HS-27A (cell line): ENCODE results near the gene SRSF9.
"Not testable (repeated sequence)": the region's sequence is repeated elsewhere in the genome, so short reads cannot be mapped to it uniquely, and the experiment has no call there.

ENCODE experiments used
- DNase-seq: peaks from one replicate; pipeline ENCODE4 v3.0.0-alpha.2; 2012; ENCODE audit warnings: low read depth, missing footprints

The SRSF9 gene

DNA sequence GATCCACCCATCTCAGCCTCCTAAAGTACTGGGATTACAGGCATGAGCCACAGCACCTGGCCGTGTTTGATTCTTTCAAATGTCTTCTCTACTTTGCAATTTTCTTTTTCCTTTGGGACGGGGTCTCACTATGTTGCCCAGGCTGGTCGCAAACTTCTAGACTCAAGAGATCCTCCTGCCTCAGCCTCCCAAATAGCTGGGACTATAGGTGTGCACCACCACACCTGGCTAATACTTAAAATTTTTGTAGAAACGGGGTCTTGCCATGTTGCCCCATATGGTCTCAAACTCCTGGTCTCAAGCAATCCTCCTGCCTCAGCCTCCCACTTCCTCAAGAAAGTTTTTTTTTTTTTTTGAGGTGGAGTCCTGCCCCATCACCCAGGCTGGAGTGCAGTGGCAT lies 21.6 kb downstream of the SRSF9 start:
- DNase-seq, result no peak

DNA sequence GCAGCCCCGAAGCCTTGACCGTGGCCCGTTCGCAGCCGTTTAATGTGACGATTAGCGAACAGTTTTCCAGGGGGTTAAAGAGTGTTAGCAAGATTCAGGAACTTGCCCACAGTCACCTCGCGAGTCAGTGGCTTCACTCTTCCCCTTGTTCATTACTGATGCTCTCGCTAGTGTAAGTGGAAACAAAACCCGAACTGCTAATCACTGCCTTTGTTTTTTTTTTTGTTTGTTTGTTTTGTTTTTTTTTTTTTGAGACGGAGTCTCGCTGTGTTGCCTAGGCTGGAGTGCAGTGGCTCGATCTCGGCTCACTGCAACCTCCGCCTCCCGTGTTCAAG lies 22.7 kb downstream of the SRSF9 start:
- DNase-seq, result not testable (repeated sequence)

DNA sequence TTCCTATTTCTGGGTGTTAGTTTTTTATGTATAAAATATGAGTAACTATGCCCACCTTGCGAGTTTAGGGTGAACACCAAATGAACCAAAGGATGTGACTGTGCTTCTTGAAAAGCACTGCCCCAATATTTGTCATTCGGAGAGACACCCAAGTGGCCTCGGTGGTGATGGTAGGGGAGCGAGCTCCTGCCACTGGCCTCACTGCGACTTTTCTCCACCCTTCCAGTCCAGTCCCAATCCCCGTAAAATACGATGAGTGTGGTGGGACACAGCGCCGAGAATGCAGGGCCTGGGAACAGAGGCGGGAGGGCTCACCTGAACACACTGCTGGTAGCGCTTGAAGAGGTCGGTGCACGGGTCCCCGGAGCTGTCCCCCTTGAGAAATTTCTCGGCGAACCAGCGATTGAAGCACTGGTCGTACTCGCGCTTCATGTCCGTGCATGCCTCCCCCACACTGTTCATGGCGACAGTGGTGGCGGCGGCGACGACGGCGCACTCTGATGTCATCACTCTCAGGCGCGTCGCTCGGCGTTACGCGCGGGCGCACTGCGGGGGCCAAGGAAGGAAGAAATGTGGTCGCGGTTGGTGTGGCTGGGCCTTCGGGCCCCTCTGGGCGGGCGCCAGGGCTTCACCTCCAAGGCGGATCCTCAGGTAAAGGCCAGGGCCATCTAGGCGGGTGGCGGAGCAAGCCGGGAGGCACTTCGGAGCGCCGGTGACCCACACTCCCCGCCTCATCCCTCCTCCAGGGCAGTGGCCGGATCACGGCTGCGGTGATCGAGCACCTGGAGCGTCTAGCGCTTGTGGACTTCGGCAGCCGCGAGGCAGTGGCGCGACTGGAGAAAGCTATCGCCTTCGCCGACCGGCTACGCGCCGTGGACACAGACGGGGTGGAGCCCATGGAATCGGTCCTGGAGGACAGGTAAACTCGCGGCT lies 23.4 kb downstream of the SRSF9 start, which contains the start of the genes GATC and TRIAP1:
GATC (plus strand) TSS at position 534 of the 933 bp plus-strand sequence; CDS start at position 571, 37 bp downstream.
TRIAP1 (minus strand) TSS at position 474 of the 933 bp plus-strand sequence; CDS start at position 462, 12 bp downstream.
- DNase-seq, result peak; percentile 60

DNA sequence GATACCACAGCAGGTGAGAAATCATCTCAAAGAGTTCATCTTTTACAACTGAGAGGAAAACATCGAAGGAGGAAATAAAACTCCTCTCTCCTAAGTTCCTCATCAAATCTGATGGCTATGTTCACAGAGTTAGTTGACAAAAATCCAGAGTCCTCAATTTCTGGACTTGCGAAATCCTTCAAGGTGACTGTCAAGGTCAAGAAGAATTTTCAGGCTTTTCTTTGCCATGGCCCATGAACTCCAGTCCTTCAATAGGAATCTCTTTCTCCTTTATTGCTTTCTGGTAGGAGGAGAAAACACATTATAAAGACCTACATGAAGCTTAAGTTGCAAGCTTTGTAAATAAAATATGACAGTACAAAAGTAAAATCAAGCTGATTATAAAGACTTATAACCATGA lies 24.9 kb downstream of the SRSF9 start:
- DNase-seq, result no peak

DNA sequence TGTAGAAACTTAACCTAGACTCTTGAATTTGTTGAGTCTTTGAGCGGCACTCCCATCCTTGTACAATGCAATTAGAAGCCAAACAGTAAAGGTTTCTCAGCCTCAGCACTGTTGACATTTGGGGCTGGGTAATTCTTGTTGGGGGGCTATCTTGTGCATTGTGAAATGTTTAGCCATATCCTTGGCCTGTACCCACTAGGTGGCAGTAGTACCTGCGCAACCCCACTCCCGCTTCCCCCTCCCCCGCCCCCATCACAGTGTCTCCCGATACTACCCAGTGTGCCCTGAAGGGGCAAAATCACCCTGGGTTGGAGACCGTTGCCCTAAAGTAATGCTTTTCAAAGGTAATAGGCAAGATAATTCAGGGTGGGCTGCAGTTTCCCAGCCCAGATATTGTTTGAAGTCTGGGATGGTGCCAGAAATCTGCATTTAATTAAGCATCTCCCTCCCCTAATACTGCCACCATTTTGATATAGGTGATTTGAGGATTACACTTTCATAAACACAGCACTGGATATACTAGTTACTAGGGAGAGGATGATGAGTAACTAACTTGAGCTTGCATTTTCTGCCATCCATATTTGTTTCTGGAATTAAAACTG lies 29.8 kb downstream of the SRSF9 start:
- DNase-seq, result no peak

DNA sequence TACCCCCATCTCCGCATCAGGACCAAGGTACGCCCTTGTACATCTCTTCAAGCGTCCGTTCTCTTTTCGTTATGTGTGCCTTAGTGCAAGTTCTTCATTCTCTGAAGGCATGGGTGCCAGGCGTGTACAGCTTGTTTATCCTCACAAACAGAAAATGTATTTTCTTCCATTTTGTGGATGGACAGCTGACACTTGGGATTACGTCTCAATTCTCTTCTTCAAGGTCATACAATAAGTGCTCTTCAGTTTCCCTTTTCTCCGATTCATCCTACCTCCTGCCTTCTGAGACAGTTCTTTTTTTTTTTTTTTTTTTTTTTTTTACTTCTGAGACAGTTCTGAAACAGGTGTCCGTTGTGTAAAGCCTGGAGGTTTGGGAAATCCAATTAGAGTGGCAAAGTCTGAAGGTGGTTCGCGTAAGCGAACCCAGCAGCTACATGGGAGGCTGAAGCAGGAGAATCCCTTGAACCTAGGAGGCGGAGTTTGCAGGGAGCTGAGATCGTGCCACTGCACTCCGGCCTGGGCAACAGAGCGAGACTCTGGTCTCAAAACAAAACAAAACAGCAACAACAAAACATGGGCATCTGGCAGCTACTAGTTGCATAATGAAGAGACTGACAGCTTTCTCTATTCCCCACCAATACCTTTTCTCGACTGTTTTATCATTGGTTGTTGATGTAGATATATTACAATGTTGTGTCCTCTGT lies 30.9 kb downstream of the SRSF9 start:
- DNase-seq, result no peak

DNA sequence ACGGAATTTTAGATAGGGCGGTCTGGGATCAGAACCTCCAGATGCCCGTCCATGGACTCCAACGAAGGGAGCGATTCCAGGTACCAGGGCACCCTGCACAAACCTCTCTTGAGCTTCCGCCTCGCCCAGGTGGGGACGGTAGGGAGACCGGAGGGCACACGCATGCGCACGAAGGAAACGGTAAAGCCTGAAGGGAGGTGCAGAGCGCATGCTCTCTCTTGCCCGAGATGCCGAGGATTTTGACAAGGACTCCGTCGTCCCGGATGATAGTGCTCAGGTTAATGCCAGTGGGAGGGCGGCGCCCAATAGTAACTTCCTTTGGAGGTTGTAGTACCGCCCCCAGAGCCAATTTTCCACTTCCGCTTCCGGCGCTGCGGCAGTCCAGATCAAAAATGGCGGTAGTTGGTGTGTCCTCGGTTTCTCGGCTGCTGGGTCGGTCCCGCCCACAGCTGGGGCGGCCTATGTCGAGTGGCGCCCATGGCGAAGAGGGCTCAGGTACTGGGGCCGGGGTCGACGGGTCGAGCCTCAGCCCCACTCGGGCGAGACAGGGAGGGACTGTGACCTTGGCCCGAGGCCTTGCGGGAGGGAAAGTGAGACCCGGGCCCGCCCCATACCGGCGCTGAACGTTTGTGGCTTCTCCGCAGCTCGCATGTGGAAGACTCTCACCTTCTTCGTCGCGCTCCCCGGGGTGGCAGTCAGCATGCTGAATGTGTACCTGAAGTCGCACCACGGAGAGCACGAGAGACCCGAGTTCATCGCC lies 31.6 kb downstream of the SRSF9 start, which contains the start of gene COX6A1:
COX6A1 (plus strand) TSS at position 379 of the 760 bp plus-strand sequence; CDS start at position 393, 14 bp downstream.
- DNase-seq, result peak; percentile 91

DNA sequence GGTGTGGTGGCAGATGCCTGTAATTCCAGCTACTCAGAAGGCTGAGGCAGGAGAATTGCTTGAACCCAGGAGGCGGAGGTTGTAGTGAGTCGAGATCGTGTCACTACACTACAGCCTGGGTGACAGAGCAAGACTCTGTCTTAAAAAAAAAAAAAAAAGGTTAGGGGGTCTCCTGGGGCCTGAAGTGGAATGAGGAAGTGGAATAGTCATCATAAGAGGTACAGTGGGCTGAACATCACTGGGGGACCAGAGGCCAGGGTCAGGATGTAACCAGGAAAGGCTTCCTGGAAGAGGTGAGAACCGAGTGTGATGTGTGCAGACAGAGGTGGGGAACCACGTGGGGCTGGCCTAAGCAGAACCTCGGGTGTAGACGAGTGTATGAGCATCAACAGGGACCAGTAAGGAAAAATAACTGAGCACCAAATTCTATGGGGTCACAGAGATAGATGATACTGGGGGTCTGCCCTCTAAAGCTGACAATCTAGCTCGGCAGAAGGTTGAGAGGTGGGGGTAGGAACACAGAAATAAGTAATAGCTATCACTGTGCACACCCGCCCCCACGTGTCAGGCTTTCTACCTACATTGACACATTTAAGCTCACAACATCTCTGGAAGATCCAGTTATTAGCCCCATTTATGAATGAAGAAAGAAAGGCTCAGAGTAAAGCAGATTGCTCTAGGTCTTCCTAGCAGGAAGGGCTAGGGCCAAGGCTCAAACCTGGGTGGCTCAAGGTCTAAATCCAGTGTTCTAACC lies 36.6 kb downstream of the SRSF9 start:
- no peak for DNase-seq

DNA sequence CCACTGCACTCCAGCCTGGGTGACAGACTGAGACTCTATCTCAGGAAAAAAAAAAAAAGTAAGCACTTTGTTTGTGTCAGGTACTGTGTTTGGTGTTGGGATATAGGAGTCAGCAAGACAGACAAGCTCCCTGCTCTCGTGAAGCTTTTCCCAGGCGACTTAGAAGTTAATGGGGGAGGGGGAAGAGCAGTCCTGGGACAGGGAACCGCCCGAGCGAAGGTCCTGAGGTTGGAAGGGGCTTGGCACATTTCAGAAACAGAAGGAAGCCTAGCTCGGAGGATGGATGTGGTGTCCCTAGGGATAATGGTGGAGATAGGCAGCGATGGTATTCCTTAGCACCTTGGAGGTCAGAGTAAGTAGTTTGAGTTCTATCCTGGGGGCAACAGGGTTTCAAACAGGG lies 40.2 kb downstream of the SRSF9 start:
- DNase-seq, result no peak

DNA sequence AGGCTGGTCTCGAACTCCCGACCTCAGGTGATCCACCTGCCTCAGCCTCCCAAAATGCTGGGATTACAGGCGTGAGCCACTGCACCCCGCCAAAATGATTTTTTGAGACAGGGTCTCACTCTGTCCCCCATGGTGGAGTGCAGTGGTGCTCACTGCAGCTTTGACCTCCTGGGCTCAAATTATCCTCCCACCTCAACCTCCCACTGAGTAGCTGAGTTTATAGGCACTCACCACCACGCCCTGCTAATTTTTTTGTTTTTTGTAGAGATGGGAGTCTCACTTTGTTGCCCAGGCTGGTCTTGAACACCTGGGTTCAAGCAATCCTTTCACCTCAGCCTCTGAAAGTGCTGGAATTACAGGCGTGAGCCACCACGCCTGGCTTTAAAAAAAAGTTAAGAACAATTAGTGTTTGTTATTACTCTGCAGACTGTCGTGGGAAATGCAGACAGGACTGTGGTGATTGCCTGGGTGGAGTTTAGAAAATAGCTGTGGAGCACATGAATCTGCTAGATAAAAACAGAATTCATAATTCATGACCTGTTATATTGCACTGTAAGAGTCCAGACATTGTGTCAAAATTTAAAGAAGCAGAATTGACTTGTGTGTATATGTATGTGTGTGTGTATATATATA lies 40.8 kb downstream of the SRSF9 start:
- DNase-seq, result no peak

DNA sequence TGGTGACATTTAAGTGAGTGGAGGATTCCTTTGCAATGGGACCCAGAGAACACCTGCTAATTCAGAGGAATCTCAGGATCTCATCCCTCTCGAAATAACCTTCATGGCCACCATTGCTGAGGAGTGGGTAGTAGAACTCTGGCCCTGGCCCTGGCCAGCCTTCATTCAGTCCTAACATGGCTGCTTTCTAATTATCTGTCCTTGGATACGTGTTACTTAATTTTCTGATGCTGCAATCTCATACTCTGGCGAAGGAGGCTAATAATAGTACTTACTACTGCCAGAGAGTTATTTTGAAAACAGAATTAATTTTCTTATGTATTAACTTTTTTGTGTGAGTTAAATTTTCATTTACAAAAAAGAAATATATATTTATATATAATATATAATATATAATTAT lies 43.8 kb downstream of the SRSF9 start:
- no peak for DNase-seq

DNA sequence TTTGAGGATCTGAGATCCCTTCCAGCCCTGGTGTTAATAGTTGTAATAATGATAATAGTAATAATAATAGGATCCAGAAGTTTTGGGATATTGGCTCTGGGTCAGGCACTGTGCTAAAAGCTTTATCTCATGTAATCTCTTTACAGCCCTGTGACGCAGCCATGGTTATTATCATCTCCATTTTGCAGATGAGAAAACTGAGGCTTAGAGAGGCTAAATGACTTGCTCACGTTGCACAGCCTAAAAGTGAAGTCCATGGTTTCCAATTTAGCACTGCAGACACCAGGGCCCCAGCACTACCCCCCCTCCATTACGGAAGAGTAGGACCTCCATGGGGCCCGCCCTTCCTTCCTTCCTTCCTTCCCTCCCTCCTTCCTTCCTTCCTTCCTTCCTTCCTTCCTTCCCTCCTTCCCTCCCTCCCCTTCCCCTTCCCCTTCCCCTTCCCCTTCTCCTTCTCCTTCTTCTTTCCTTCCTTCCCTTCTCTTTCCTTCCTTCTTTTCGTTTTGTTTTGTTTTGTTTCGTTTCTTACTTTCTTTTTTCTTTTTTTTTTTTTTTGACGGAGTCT lies 46.6 kb downstream of the SRSF9 start:
- no peak for DNase-seq

DNA sequence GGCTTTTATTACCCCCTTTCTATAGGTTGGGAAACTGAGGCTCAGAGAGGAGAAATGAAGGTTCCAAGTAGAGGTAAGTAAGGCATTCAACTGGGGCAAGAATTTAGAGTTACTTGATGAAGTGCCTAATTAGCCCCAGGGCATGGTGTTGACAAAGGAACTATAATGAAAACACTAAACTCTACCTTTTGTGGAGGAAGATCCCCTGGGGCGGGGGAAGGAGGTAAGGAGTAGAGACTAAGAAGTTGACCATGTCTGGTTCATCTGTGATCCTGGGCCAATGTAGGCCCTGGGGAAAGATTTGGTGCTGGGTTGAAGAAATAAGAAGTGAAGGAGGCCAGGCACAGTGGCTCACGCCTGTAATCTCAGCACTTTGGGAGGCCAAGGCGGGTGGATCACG lies 47.8 kb downstream of the SRSF9 start:
- DNase-seq, result no peak

DNA sequence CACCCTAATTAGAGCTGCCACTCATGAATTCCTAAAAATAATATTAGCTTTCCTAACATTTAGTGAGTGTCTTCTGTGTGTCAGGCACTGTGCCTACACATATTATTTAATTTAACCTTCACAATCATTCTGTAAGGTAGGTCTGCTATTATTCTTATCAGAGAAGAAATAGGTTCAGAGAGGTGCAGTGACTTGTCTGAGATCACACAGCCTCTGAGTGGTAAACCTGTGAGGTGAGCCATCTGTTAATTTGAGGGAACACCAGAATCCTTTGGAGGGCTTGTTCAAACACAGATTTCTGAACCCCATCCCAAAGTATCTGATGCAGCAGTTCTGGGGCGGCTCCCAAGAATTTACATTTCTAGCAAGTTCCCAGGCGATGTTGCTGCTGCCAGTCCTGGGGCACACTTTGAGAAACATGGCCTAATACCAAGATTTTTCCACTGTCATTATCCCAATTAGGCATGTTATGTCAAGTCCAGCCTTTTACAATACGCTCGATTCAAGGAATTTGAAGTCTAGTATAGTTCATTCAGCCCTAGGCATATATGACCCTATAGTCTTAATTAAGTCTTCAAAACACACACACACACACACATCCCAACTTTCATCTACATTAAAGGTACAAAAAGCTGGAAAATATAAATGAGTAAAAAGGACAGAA lies 51.5 kb downstream of the SRSF9 start:
- DNase-seq, result no peak

DNA sequence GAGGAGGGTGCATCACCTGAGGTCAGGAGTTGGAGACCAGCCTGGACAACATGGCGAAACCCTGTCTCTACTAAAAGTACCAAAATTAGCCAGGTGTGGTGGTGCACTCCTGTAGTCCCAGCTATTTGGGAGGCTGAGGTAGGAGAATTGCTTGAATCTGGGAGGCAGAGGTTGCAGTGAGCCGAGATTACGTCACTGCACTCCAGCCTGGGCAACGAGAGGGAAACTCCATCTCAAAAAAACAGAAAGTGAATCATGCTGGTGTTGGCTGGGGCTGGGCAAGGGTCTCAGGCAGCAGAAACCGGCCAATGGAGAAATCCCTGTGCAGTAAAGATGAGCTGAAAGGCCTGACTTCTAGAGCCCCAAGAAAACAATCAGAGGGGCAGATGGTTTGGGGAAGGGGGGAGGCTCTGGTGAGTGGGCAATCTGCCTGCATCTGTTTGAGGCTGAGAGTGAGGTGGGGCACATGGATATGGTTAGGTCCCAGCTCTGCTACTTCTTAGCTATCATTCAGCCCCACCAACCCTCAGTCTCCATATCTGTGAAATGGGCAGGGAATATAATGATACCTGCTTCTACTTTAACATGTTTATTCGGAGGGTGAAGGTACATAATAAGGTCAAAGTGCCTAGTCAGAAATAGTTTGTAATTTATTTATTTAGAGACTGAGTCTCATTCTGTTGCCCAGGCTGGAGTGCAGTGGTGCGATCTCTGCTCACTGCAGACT lies 52.9 kb downstream of the SRSF9 start:
- DNase-seq, result no peak

DNA sequence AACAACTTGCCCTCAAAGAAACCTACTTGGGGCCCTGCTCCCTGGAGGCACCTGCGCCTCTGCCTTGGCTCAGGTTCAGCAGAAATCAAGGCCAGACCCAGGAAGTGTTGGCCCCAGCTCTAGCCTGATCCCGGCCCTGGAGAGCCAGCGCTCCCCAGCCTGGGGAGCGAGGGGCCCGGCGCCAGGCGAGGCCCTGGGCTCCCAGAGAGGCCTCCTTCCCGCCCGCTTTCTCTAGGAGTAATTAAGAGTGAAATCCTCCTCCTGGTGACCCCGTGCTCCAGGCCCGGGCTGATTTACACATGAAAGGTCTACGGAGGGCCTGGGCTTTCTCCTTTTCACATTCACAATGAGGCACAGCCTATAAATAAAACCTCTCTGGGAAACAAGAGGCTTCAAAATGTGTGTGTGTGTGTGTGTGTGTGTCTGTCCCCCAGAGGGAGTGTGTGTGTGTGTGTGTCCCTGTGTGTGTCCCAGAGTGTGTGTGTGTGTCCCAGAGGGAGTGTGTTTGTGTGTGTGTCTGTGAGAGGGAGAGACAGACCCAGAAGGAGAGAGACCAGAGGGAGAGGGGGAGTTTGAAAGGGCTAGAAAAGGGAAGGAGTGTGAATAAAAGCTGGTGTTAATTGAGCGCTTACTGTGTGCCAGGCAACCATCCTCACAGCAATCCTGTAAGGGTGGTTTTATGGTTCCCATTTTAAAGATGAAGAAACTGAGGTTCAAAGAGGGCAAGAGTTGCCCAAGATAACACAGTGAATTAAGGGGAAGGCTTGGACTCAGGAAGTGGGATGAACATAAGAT lies 55.5 kb downstream of the SRSF9 start:
- DNase-seq, result no peak

DNA sequence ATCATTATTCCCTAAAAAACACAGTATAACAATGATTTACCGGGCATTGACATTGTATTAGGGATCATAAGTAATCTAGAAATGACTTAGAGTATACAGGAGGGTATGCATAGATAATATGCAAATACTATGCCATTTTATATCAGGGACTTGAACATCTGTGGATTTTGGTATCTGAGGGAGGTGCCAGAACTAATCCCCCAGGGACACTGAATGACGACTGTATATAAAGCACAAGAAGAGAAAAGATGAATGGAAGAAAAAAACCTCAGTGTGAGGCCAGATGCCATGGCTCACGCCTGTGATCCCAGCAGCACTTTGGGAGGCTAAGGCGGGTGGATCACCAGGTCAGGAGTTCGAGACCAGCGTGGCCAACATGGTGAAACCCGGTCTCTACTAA lies 57.1 kb downstream of the SRSF9 start:
- DNase-seq, result no peak
